ENCODE measurements around the gene CMTM4. TPM values are rescaled to one million over a fixed set of nuclear protein-coding genes. Genes with fewer than 3 reads are reported as not detected.
"Not testable (repeated sequence)": the region's sequence is repeated elsewhere in the genome, so short reads cannot be mapped to it uniquely, and the experiment has no call there.

The CMTM4 gene
- total RNA-seq, 1 donor from 2014 or later: 13.1 TPM

DNA sequence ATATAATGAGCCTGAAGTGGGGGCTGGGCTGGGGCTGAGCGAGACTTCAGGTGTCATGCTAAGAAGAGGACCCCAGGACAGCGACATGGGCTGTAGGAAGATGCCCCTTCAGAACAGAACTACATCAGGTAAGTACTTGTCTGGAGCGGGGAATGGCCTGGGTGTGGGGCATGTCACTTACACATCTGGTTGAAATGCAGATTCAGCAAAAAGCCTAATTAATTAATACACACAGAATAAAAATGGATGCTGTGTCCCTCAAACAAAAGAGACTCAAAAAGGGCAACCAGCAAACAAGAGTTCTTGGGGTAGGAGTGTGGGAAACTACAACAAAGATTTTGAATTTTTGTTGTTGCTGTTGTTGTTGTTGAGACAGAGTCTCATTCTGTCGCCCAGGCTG, 105.5 kb downstream of the CMTM4 start:
- no peak for ATAC-seq

DNA sequence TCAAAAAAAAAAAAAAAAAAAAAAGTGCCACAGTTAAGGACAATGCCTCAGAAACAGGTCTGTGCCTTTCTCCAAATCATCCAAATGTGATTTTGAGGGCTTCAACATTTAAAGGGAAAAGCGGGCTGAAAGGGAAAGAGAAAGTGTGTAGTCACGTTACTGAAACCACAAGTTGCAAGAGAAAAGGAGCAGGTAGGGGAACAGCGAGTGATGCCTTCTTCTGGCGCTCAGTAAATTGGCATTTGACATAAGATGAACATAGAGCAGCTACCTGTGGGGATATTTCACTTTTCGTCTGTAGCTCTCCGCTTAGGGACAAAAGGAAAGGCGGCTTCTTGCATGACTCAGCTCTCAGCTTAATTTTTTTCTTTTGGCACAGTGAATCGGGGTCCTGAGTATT, 106.2 kb downstream of the CMTM4 start:
- ATAC-seq: no peak

DNA sequence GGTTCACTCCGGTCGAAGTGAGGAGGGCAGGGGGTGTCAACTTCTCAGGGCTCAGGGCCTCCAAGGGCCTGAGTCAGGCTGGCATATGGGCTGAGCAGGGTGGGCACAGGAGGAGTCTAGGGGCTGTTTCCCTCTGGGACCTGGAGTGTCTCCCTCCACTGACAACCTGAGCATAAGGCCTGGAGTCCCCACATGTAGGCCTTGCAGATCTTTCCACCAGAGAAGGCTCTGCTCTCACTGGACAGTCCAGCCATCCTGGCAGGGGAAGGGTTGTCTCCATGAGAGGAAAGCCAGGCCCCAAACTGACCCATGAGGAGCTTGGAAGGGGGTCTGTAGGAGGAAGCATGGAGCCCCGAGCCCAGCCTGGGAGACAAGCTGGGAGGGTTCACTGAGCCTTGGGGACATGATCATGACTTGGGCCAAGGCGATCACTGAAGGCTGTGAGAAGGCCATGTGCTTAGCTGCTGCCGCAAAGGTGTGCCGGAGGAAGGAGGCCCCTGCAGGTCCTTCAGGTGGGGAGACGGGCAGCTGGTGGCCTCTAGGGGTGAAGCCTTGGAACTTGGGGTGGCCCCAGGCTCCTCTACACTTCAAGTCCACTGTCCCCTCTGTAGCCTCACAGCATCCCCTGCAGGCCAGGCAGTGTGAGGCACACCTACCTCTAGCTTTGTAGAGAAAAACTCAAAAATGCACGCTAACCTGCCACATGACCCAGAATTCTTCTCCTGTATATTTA, 107.4 kb downstream of the CMTM4 start:
- peak; percentile 78 for ATAC-seq

DNA sequence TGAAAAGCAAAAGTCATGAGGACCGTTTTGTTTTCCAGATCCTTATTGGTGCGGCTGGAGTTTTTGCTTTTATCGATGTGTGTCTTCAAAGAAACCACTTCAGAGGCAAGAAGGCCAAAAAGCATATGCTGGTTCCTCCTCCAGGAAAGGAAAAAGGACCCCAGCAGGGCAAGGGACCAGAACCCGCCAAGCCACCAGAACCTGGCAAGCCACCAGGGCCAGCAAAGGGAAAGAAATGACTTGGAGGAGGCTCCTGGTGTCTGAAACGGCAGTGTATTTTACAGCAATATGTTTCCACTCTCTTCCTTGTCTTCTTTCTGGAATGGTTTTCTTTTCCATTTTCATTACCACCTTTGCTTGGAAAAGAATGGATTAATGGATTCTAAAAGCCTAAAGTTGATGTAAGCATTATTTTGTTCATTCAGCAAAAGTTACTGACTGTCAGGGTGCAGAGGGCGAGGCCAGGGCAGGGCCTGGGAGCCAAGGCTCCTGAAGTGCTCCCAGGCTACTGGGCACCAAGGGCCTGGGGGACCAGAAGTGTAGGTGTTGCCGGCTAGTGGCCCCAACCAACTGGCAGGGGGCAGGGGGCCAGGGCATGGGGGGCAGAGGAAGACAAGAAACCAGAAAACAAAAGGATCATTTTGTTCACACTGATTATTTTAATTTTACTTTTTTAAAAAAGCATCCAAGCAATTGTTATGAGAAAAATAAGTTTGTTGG, 108.5 kb downstream of the CMTM4 start:
- ATAC-seq: no peak

DNA sequence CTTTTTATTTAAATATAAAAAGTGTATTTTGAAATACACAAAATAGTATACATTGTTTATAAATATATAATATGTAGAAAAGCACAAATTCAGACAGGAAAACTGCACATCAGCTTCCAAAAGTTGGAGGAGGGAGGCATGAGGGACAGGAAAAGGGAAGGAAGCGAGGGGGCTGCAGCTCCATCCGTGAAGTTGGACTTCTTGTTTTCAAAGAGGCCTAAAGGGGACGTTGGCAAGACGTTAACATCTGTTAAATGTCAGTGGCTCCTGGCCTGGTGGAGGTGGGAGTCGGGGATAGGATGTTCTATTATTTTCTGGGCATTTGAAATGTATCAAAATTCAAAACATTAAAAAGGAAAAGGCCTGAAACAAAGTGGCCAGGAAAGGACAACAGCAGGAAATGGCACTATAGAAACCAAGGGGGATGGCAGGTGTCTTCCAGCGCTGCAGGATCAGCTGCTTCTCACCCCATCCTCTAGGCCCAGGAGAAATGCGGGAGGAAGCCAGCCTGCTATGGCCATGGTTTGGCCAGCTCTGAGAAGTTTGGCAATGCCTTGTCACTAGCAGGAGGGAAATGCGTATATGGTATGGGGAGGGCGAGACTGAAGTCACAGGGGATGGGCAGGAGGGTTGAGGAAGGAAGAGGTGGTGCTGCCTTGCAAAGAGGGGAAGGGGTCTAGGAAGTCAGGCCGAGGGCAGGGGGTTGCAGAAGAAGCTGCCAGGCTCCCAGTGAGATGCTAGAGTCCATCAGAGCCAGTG, 110.9 kb downstream of the CMTM4 start:
- ATAC-seq: peak; percentile 20

DNA sequence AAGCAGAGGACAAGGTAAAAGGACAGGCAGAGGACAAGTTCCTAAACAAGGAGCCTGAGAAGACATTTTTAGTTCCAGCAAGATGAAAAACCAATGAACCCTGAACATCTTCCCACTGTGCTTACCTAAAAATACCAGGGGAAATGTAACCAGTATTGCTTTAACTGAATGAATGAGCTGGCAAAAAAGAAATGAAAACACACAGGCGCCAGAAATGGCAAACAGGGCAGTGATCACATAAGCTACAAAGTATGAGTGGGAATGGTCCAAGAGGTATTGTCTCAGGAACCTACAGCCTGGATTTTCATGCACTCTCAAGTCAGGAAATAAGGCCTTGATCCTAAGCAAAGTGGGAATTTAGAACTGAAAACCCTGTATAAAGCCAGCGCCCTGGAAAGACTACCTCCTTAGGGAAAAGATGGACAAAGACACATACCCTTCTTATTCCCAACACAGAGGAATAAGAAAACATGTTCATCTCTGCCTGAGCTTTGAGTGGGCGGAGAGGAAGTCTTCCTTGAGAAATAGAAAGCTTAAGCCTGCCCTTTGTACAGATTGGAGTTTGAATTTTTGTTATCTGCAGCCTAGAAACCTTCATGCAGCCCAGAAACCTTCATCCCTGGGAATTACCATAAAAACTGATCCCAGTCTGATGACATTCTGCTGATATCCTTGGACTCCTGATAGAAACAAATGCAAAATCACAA, 115.1 kb downstream of the CMTM4 start:
- no peak for ATAC-seq

DNA sequence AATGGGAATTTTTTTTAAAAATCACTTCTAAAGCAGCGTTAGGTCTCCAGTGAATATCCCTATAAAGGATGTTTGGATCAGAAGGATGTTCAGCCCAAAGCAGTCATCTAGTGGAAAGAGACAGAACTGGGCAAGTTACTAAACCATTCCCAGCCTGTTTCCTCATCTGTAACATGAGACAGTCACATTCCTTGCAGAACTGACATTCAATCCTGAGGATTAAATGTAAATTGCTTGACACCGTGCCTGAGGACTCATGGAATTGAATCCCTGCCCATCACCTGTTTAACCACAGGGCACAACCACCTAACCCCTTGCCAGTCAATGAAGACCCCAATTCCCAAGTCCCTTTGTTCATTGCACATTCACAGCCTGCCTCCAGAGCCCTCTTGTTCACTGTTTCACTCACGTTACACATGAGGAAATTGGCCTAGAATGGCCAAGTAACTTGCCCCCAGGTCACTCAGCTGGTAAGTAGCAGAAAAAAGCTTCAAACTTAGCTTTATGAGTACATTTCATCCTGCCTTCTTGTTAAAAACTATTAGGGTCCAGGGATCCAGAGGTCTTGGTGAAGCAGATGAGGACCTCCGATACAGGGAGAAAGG, 115.8 kb downstream of the CMTM4 start:
- peak; percentile 39 for ATAC-seq

DNA sequence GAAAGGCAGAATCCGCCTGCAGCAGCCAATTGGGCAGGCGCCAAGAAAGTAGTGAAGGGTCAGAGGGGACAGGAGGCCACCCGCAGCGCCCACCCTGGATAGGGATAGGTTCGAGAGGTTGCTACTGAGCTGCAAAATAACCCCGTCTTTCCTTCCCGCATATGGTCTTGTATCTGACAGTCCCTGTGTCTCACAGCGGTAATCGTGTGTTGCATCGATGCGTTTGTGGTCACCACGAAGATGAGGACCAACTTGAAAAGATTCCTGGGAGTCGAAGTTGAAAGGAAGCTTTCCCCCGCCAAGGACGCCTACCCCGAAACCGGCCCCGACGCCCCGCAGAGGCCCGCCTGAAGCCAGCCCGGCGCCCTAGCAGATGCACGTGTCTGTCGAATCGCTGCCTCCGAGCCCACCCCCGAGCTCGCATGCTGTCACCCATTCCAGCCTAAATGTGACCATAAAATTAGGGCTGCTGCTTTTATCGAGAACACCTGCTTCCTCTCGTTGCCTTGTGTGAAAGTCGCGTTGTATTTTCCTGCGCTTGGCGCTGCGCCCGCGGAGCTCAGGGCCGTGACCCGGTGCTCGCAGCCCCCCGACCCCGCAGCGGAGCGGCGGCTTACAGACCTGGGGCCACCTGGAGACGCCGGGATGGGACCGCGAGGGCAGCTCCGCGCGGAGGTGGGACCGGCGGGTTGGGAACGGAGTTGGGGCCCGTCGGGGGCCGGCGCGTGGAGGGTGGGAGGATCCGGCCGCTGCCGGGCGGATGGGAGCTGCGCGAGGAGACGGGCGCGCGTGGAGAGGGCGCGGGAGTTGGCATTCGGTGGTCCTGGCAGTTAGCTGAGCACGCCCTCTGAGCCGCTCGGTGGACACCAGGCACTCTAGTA, 117.7 kb downstream of the CMTM4 start, which contains the start of gene CMTM2:
Gene CMTM2 (plus strand): TSS at position 813 of the 881 bp plus-strand sequence. CDS start 145 bp downstream, outside the sequence.
- ATAC-seq: peak; percentile 11

DNA sequence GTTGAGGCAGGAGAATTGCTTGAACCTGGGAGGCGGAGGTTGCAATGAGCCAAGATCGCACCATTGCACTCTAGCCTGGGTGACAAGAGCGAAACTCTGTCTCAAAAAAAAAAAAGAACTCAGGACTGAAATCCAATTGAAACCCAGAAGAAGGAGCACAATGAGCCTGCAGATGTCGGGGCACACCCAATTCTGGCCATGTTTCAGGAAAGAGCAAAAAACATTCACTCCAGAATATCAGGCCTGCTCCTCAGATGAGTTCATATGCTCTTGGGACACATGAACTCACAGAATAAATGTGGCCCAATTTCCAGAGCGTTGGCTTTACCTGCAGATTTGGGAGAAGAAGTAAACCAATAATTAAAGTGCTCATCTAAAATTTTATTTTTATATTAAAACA, 120.2 kb downstream of the CMTM4 start:
- no peak for ATAC-seq

DNA sequence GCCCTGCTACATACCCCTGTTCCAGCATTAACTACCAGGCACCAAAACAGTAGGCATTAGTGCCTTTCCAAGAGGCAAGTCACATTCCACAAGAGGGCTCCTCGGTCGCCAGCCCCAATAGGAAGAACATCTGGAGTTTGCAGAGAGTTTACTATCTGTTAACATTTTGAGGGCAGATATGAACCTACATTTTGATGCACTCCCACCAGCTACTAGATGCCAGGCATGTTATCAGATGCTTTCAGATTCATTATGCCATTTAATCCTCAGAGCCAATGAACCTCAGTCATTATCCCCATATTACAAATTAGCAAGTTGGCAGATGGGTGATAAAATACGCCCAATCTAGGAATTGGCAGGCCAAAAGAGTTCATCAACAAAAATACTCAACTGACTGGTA, 121.5 kb downstream of the CMTM4 start:
- ATAC-seq: no peak

DNA sequence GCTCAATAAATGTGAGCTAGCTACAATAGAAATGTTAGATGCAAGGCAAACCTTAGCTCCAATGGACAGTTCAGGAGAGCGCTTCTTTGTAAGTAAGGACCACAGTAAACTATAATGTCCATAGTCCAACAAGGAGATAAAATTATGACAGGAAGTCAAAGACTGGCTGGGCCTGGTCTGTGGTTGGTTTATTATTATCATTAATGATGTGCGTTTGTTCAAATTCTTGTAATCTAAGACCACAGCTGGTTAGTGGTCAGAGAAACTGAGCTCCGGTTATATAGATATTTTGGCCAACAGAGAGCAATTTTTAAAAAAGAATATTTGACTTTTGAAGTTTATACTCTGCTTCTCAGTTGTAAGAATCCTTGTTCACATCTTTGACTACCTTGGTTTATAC, 122.0 kb downstream of the CMTM4 start:
- no peak for ATAC-seq

DNA sequence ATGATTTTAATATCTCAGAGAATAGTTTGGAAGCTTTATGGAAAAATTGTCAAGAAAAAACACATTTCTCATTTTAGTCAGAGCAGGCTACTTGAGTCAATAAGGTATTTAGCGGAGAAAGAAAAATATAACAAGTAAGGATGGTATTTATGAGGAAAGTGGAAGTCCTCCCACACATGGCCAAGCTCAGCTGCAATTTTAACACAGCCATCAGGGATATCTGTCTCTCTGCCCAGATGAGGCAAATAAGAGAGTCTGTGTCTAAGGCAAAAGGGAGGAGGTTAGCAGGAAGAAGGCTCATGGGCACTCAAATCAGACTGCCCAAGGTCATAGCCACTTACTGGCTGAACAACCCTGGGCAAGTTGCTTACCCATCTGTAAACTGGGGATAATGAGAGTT, 122.5 kb downstream of the CMTM4 start:
- ATAC-seq: no peak

DNA sequence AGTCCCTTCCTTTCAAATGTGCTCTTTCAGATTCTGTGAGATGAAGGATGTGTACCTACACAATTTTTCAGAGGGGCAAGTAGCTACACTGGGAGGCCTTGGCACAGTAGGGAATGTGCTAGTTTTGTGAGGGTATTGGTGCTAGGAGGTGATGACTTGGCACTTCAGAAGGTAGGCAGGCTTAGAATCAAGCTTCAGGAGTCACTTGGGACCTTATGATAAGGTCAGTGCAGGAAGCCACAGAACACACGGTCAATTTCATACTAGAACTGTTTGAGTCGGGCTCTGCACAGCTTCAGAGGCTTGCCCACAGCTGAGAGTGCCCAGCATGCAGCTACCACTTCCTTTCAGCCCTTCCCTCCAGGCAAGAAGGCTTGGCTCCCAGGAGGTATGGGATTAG, 124.2 kb downstream of the CMTM4 start:
- no peak for ATAC-seq

DNA sequence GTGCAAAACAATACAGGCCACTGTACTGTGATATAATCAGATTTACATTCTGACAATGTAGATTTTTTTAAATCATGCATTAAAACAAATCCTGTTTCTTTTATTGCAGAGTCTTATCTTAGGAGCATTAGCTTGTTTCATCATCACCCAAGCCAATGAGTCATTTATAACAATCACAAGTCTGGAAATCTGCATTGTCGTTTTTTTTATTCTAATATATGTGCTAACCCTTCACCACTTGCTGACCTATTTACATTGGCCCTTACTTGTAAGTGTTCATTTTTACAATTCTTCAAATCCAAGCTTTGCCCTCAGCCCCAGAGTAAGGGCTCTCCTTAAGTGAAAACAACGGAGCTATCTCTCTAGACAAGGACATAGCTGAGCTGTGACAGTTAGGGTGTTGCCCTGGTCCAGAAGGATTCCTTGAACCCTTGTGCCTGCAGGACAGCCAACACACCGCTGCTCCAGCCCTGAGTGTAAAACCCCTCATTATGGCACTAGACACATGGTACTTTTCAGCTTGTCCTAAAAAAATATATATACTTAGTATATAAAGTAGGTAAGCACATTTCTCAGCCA, 126.6 kb downstream of the CMTM4 start:
- ATAC-seq: peak; percentile 37

DNA sequence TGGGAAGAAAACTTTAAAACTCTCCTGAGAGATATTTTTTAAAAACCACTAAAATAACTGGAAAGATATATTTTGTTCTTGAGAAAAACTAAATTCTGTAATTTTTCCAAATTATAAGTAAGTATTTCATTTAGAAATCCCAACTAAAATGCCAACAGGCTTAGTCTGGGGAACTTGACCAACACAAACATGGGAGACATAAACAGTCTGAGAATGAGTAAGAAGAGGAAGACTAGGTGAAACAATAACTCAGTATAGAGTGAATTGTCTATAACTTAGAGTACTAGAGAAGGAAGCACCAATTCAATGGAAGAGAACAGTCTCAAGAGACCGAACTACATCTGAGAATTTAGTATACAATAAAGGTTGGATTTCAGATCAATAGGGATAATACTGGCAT, 127.4 kb downstream of the CMTM4 start:
- no peak for ATAC-seq

DNA sequence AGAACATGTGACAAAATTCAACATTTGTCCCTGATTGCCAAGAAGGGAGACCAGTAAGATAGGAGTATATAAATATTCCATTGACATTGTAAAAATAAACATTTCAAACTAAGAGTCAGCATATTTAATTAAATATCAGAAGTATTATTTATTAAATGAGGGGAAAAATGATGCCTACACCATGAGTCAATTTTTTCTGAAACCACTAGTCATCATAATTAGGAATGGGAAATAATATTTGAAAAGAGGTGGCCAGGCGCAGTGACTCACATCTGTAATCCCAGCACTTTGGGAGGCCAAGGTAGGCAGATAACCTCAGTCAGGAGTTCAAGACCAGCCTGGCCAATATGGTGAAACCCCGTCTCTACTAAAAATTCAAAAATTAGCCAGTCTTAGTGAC, 128.2 kb downstream of the CMTM4 start:
- no peak for ATAC-seq

DNA sequence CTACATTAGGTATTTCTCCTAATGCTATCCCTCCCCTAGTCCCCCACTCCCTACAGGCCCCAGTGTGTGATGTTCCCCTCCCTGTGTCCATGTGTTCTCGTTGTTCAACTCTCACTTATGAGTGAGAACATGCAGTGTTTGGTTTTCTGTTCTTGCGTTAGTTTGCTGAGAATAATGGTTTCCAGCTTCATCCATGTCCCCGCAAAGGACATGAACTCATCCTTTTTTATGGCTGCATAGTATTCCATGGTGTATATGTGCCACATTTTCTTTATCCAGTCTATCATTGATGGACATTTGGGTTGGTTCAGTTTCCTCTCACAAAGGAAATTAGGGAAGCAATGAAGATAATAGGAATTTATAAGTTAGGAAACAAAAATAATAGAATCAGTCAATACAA, 129.3 kb downstream of the CMTM4 start:
- not testable (repeated sequence) for ATAC-seq

DNA sequence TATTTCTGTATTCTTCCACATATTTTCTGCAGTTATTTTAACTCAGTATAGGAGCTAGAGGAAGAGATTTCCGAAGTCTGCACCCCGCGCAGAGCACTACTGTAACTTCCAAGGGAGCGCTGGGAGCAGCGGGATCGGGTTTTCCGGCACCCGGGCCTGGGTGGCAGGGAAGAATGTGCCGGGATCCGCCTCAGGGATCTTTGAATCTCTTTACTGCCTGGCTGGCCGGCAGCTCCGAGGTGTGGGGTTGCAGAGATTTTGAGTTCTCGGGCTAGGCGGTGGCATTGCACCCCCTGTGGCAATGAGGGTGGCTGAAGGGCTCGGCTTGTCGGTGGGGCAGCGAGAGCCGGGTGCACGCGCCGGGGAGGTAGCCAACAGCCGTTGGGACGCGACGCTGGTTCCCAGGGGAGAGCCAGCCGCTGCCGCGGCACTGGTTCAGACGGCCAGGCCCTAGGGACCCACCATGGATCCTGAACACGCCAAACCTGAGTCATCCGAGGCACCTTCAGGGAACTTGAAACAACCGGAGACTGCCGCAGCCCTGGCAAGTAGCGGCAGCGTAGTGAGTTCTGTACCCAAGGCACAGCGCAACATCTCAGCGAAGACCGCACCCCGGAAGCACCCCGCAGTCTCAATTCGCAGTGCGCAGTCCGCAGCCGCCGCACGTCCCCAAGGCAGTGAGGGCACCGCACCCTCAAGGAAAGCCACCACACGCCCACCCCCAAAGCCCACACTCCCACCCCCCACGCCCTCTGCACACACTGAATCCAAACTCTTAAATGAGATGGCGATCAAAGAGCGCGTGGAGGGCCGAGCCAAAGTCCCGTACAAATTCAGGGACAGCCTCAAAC, 130.3 kb downstream of the CMTM4 start, which contains the start of gene CMTM1:
Gene CMTM1 (plus strand): TSS at position 389 of the 851 bp plus-strand sequence. CDS start 75 bp downstream, at position 464.
- ATAC-seq: peak; percentile 13
